Naive thymus-derived CD4-positive, alpha-beta T cell (primary cell): Measurements from ENCODE around the gene PCDHA8. TPM values are rescaled to one million over a fixed set of nuclear protein-coding genes. Genes with fewer than 3 reads are reported as not detected.
"Not testable (repeated sequence)": the region's sequence is repeated elsewhere in the genome, so short reads cannot be mapped to it uniquely, and the experiment has no call there.

Experiments used
- ATAC-seq: fragments of 150-1000 bp; cut with Tn5 transposase; 2 replicates; pipeline ENCODE4 v1.10.0; 2021; ENCODE audit warnings: mild to moderate bottlenecking, moderate library complexity
- CTCF ChIA-PET: fragments of 350-600 bp; sonication (Branson Sonifier 250); formaldehyde crosslinking; loops from one replicate; lab custom pipeline; 2021; ENCODE audit warnings: antibody characterized with exemption; lab: Charles Lee
- POLR2A ChIA-PET: fragments of 350-600 bp; sonication (Branson Sonifier 250); formaldehyde crosslinking; loops from one replicate; lab custom pipeline; 2021; ENCODE audit warnings: antibody characterized with exemption, inconsistent platforms; lab: Charles Lee
- DNase-seq, 9 donors: peaks; one replicate each; pipeline versions ENCODE4 v3.0.0 to v3.0.0-alpha.2; 2020 to 2022; ENCODE audit warnings: mixed read lengths in 1 of 9
- H3K27ac ChIP-seq: one replicate; pipeline ENCODE4 v1.7.0; 2013; ENCODE audit warnings: mild to moderate bottlenecking, low read depth, low read length, moderate library complexity
- H3K27me3 ChIP-seq, 2 donors: one replicate each; pipeline ENCODE4 v1.7.0; 2013; ENCODE audit warnings: low read length in 2 of 2, mild to moderate bottlenecking in 2 of 2, moderate library complexity in 2 of 2; ENCODE audit not compliant: control insufficient read depth in 2 of 2, insufficient read depth in 2 of 2
- H3K36me3 ChIP-seq, 3 experiments: 1 replicate in 2 of 3; 2 replicates in 1 of 3; pipeline ENCODE4 v1.7.0; 2013; ENCODE audit warnings: low read length in 3 of 3, mild to moderate bottlenecking in 3 of 3, moderate library complexity in 1 of 3; ENCODE audit not compliant: insufficient read depth in 3 of 3, control insufficient read depth in 2 of 3
- H3K4me1 ChIP-seq, 2 donors: one replicate each; pipeline ENCODE4 v1.7.0; 2013; ENCODE audit warnings: low read length in 2 of 2, mild to moderate bottlenecking in 2 of 2, moderate library complexity in 1 of 2; ENCODE audit not compliant: control insufficient read depth in 2 of 2, insufficient read depth in 2 of 2
- H3K4me3 ChIP-seq: 2 replicates; pipeline ENCODE4 v1.7.0; 2013; ENCODE audit warnings: mild to moderate bottlenecking, low read length
- H3K9me3 ChIP-seq, 3 experiments: 1 replicate in 2 of 3; 2 replicates in 1 of 3; pipeline ENCODE4 v1.7.0; 2013; ENCODE audit warnings: low read length in 3 of 3; ENCODE audit not compliant: control insufficient read depth in 2 of 3
- H3K27ac Mint-ChIP-seq, 9 donors: one replicate each; pipeline ENCODE4 v1.8.0; 2020 to 2022; ENCODE audit warnings: mixed read lengths in 9 of 9, mild to moderate bottlenecking in 8 of 9, moderate library complexity in 5 of 9, inconsistent platforms in 2 of 9
- H3K27me3 Mint-ChIP-seq, 5 donors: one replicate each; pipeline ENCODE4 v1.8.0; 2021 to 2022; ENCODE audit warnings: mixed read lengths in 5 of 5, mild to moderate bottlenecking in 1 of 5
- H3K36me3 Mint-ChIP-seq, 5 donors: one replicate each; pipeline ENCODE4 v1.8.0; 2020 to 2022; ENCODE audit warnings: mixed read lengths in 5 of 5, mild to moderate bottlenecking in 3 of 5, inconsistent platforms in 1 of 5
- H3K4me1 Mint-ChIP-seq, 7 donors: one replicate each; pipeline ENCODE4 v1.8.0; 2020 to 2022; ENCODE audit warnings: mixed read lengths in 7 of 7, mild to moderate bottlenecking in 3 of 7, inconsistent platforms in 1 of 7
- H3K4me3 Mint-ChIP-seq, 10 donors: one replicate each; pipeline ENCODE4 v1.8.0; 2020 to 2022; ENCODE audit warnings: mild to moderate bottlenecking in 10 of 10, mixed read lengths in 10 of 10, moderate library complexity in 6 of 10, inconsistent platforms in 2 of 10
- H3K9me3 Mint-ChIP-seq, 11 donors: one replicate each; pipeline ENCODE4 v1.8.0; 2020 to 2022; ENCODE audit warnings: mixed read lengths in 11 of 11, mild to moderate bottlenecking in 4 of 11, inconsistent platforms in 1 of 11, moderate library complexity in 1 of 11
- intact Hi-C, 2 donors: fragments of 100-400 bp; cut with micrococcal nuclease; formaldehyde crosslinking; loops; one replicate each; pipeline ENCODE4 v1.15.1; 2023
- polyA plus RNA-seq, 2 donors: library from polyadenylated mRNA; unstranded; fragments of 300-500 nt; fragmentation: Illumina TruSeq; gene quantifications; one replicate each; pipeline ENCODE4 v1.2.3, GENCODE V29; 2021
- total RNA-seq, 6 experiments: library from RNA in 5 of 6; stranded (reverse) in 5 of 6; gene quantifications; 1 replicate in 5 of 6; 2 replicates in 1 of 6; pipeline ENCODE4 v1.2.3 and lab custom pipeline; 2021 to 2026

Gene PCDHA8
- total RNA-seq (not detected), polyA plus RNA-seq (not detected), total RNA-seq (lab: John Stamatoyannopoulos, UW) (not detected)

- intact Hi-C loops = loop anchor here in 1 of 2 donors (5.0 kb wide), 1 partner anchor 41 kb away; the partner anchor contains the start of gene PCDHA13
- no peak for DNase-seq
- Histone ChIP-seq H3K4me1 (no peaks in the 10 kb centered on the region), H3K36me3 (no peaks in the 10 kb centered on the region), H3K9me3 (peaks cover 0 to 19% (median 4%) of the 10 kb centered on the region in 3 experiments), H3K4me3 (no peak within 1 kb of the TSS), H3K27me3 (no peaks in the 10 kb centered on the region), H3K27ac (no peak within 1 kb of the TSS)
- H3K27me3 Mint-ChIP-seq = peaks cover 0 to 45% (median 37%) of the 10 kb centered on the region in 5 donors
- peak within 1 kb of the TSS in 2 of 10 donors; percentile 3 to 18 for H3K4me3 Mint-ChIP-seq
- H3K36me3 Mint-ChIP-seq = peaks cover 0 to 14% (median 0%) of the 10 kb centered on the region in 5 donors
- no peak for ATAC-seq
- POLR2A ChIA-PET = no interaction called here
- no peaks in the 10 kb centered on the region for H3K4me1 Mint-ChIP-seq
- peaks cover 5 to 63% (median 25%) of the 10 kb centered on the region in 11 donors for H3K9me3 Mint-ChIP-seq
- CTCF ChIA-PET = no interaction called here
- H3K27ac Mint-ChIP-seq = peak within 1 kb of the TSS in 2 of 9 donors; percentile 39 to 51
Measured at GRCh38 chr5:140840978-140841962, at the start of gene PCDHA8. TSS of gene PCDHA8 (plus strand) at chr5:140841187. CDS start at chr5:140841322, 135 bp downstream.

DNA sequence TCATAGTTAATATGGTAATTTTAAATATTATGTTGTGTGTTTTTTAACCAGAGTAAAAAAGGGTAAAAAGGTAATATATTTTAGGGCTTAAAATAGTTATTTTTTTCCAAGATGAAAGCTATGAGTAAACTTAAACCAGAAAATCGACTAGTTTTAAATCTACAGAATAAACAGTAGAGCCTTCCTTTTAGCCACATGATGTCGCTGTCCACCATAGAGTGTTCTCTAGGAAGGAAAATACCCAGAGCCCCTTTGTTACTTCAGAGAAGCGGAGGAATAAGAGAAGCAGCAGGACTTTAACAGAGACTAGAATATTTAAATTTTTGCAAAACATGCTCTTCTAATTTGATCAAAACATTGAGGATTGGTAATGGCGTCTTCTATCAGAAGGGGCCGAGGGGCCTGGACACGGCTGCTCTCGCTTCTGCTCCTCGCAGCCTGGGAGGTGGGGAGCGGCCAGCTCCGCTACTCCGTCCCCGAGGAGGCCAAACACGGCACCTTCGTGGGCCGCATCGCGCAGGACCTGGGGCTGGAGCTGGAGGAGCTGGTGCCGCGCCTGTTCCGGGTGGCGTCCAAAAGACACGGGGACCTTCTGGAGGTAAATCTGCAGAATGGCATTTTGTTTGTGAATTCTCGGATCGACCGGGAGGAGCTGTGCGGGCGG lies 46.3 kb upstream of the PCDHA8 start, which contains the start of gene PCDHA2:
TSS of gene PCDHA2 (plus strand) at position 258 of the 664 bp plus-strand sequence.
- no peak within 1 kb of the TSS for H3K27ac ChIP-seq
- peaks cover 0 to 39% (median 8%) of the 10 kb centered on the region in 3 experiments for H3K9me3 ChIP-seq
- ATAC-seq = no peak
- H3K27me3 ChIP-seq = peaks cover 0 to 2% of the 10 kb centered on the region in 2 donors
- no peaks in the 10 kb centered on the region for H3K36me3 ChIP-seq
- POLR2A ChIA-PET = no interaction called here
- Mint-ChIP-seq H3K27me3 (peaks cover under 1 to 66% (median 48%) of the 10 kb centered on the region in 5 donors), H3K4me1 (no peaks in the 10 kb centered on the region), H3K27ac (peak within 1 kb of the TSS in 1 of 9 donors; percentile 23), H3K4me3 (peak within 1 kb of the TSS in 1 of 10 donors; percentile 34), H3K36me3 (peaks cover 0 to 37% (median 5%) of the 10 kb centered on the region in 5 donors), H3K9me3 (peaks cover 0 to 86% (median 48%) of the 10 kb centered on the region in 11 donors)
- DNase-seq = no peak
- CTCF ChIA-PET = no interaction called here
- H3K4me3 ChIP-seq = no peak within 1 kb of the TSS
- intact Hi-C loops = no loop called here
- H3K4me1 ChIP-seq = no peaks in the 10 kb centered on the region

- Mint-ChIP-seq H3K9me3 (peaks cover 0 to 88% (median 50%) of the 10 kb centered on the region in 11 donors), H3K4me3 (peak overlapping the region in 1 of 10 donors; percentile 34), H3K36me3 (peaks cover 0 to 39% (median 6%) of the 10 kb centered on the region in 5 donors), H3K4me1 (no peaks in the 10 kb centered on the region), H3K27me3 (peaks cover 0 to 69% (median 52%) of the 10 kb centered on the region in 5 donors), H3K27ac (peak overlapping the region in 1 of 9 donors; percentile 23)
- intact Hi-C loops = no loop called here
- ChIA-PET CTCF (no interaction called here), POLR2A (no interaction called here)
- Histone ChIP-seq H3K4me1 (no peaks in the 10 kb centered on the region), H3K9me3 (peaks cover 0 to 39% (median 8%) of the 10 kb centered on the region in 3 experiments), H3K4me3 (no peak overlapping the region), H3K27ac (no peak overlapping the region), H3K27me3 (peaks cover 0 to 2% of the 10 kb centered on the region in 2 donors), H3K36me3 (no peaks in the 10 kb centered on the region)
- no peak for ATAC-seq
- no peak for DNase-seq
Measured at GRCh38 chr5:140795259-140795641, 45.7 kb upstream of the PCDHA8 start.

DNA sequence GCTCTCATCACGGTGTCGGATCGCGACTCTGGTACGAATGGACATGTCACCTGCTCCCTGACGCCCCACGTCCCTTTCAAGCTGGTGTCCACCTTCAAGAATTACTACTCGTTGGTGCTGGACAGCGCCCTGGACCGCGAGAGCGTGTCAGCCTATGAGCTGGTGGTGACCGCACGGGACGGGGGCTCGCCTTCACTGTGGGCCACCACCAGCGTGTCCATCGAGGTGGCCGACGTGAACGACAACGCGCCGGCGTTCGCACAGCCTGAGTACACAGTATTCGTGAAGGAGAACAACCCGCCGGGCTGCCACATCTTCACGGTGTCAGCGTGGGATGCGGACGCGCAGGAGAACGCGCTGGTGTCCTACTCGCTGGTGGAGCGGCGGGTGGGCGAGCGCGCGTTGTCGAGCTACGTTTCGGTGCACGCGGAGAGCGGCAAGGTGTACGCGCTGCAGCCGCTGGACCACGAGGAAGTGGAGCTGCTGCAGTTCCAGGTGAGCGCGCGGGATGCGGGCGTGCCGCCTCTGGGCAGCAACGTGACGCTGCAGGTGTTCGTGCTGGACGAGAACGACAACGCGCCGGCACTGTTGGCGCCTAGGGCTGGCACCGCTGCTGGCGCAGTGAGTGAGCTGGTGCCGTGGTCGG lies 44.8 kb upstream of the PCDHA8 start:
- Mint-ChIP-seq H3K27me3 (peaks cover 0 to 71% (median 53%) of the 10 kb centered on the region in 5 donors), H3K9me3 (peaks cover 0 to 89% (median 49%) of the 10 kb centered on the region in 11 donors), H3K36me3 (peaks cover 0 to 32% (median 5%) of the 10 kb centered on the region in 5 donors)
- H3K27ac Mint-ChIP-seq, DNase-seq, H3K4me1 Mint-ChIP-seq, H3K36me3 ChIP-seq, H3K4me1 ChIP-seq, CTCF ChIA-PET, H3K4me3 Mint-ChIP-seq, POLR2A ChIA-PET, H3K27ac ChIP-seq, H3K4me3 ChIP-seq, intact Hi-C loops, H3K27me3 ChIP-seq, ATAC-seq: not testable (repeated sequence)
- H3K9me3 ChIP-seq = peaks cover 0 to 44% (median 8%) of the 10 kb centered on the region in 3 experiments

DNA sequence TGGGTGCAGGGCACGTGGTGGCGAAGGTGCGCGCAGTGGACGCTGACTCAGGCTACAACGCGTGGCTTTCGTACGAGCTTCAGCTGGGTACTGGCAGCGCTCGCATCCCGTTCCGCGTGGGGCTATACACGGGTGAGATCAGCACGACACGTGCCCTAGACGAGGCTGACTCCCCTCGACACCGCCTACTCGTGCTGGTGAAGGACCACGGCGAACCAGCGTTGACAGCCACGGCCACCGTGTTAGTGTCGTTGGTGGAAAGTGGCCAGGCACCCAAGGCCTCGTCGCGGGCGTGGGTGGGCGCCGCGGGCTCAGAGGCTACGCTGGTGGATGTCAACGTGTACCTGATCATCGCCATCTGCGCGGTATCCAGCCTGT lies 44.3 kb upstream of the PCDHA8 start:
- intact Hi-C loops = no loop called here
- POLR2A ChIA-PET = no interaction called here
- peaks cover 0 to 49% (median 8%) of the 10 kb centered on the region in 3 experiments for H3K9me3 ChIP-seq

More for the DNA sequence above, 44.3 kb upstream of the PCDHA8 start:
- no peaks in the 10 kb centered on the region for H3K4me1 ChIP-seq
- ATAC-seq = no peak
- Mint-ChIP-seq H3K27ac (no peak overlapping the region), H3K9me3 (peaks cover 0 to 89% (median 53%) of the 10 kb centered on the region in 11 donors), H3K4me3 (no peak overlapping the region), H3K27me3 (peaks cover 0 to 65% (median 48%) of the 10 kb centered on the region in 5 donors), H3K4me1 (no peaks in the 10 kb centered on the region), H3K36me3 (peaks cover 0 to 26% (median 4%) of the 10 kb centered on the region in 5 donors)
- CTCF ChIA-PET = no interaction called here
- no peaks in the 10 kb centered on the region for H3K36me3 ChIP-seq
- H3K27me3 ChIP-seq = peaks cover 0 to 2% of the 10 kb centered on the region in 2 donors
- H3K27ac ChIP-seq = no peak overlapping the region
- no peak overlapping the region for H3K4me3 ChIP-seq
- no peak for DNase-seq
